Fibroblast of villous mesenchyme (primary cell): ENCODE results near the gene P4HA1. TPM values are rescaled to one million over a fixed set of nuclear protein-coding genes. Genes with fewer than 3 reads are reported as not detected.
"Not testable (repeated sequence)": the region's sequence is repeated elsewhere in the genome, so short reads cannot be mapped to it uniquely, and the experiment has no call there.

ENCODE experiments used
- DNase-seq: peaks from one replicate; pipeline ENCODE4 v3.0.0-alpha.2; 2010; ENCODE audit warnings: low read depth
- H3K4me3 ChIP-seq: 2 replicates; pipeline ENCODE4 v1.5.1; 2011; ENCODE audit warnings: low read depth, mild to moderate bottlenecking, low read length
- total RNA-seq: library from RNA; depleted of rRNA; stranded (reverse); fragments of >200 nt; gene quantifications from 2 replicates; pipeline ENCODE4 v1.2.3, GENCODE V29; 2012
- TF ChIP-seq, protein P1 (sequence below): IDR thresholded peaks from 2 replicates; pipeline ENCODE4 v1.5.1; 2012; ENCODE audit warnings: low read depth, mild to moderate bottlenecking, low read length; ENCODE audit not compliant: insufficient read depth

Gene P4HA1
- total RNA-seq, 1 donor: 323 TPM

DNA sequence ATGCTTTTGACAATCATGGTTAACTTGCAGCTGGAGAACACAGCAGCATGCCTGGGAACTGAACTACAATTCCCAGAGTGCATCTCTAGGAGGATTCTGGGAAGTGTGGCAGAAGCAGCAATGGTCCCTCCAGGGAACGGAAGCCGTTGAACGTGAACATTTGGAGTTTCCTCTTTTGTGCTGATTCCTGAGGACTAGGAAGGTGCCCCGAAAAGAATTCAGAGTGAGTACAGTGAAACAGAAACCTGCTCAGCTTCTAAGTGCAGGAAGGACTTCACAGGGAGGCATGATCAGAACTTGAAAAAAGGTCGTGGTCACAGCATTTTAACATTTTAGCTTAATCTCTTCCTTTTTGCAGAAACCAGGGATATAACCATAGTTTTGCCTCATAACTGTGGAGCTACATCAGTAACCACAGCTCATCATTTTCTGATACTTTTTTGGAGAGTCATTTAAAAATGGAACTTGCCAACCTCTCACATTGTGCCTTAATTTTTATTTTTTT, 13.7 kb upstream of the P4HA1 start, which contains the start of gene NUDT13:
TSS of gene NUDT13 (plus strand) at position 111 of the 505 bp plus-strand sequence. CDS start 3,911 bp downstream, outside the sequence.
- peak; percentile 81 for DNase-seq
- TF ChIP-seq, protein P1, sequence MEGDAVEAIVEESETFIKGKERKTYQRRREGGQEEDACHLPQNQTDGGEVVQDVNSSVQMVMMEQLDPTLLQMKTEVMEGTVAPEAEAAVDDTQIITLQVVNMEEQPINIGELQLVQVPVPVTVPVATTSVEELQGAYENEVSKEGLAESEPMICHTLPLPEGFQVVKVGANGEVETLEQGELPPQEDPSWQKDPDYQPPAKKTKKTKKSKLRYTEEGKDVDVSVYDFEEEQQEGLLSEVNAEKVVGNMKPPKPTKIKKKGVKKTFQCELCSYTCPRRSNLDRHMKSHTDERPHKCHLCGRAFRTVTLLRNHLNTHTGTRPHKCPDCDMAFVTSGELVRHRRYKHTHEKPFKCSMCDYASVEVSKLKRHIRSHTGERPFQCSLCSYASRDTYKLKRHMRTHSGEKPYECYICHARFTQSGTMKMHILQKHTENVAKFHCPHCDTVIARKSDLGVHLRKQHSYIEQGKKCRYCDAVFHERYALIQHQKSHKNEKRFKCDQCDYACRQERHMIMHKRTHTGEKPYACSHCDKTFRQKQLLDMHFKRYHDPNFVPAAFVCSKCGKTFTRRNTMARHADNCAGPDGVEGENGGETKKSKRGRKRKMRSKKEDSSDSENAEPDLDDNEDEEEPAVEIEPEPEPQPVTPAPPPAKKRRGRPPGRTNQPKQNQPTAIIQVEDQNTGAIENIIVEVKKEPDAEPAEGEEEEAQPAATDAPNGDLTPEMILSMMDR: no peak
- peak within 1 kb of the TSS; percentile 81 for H3K4me3 ChIP-seq

GRCh38 chr10:73109248-73109652, 12.6 kb upstream of the P4HA1 start:
- not testable (repeated sequence) for H3K4me3 ChIP-seq, DNase-seq

GRCh38 chr10:73106301-73106700, 9.6 kb upstream of the P4HA1 start:
- DNase-seq: no peak
- no peak overlapping the region for H3K4me3 ChIP-seq
- TF ChIP-seq, protein P1: no peak

DNA sequence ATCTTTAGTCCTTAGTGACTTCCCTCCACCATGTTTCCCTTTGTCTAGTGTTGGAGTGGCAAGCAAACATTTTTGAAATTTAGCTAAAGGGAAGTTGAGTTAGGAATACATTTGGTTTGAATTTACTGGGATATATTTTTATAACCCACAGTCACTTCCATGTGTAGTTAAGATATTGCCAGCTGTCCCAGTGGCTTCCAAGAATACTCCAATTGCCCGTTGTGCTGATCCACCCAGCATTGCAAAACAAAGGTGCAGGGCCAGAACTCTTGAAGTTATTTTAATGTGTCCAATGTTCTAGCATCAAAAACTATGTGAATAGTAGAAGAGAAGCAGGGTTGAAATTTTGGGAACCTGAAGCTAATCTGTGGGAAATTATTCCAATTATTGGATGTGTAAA, 2.5 kb upstream of the P4HA1 start:
- TF ChIP-seq, protein P1: no peak
- H3K4me3 ChIP-seq: no peak overlapping the region
- DNase-seq: no peak

- no peak for DNase-seq
Measured at GRCh38 chr10:73097305-73097670, 622 bp upstream of the P4HA1 start.

GRCh38 chr10:73096041-73096448, 621 bp downstream of the P4HA1 start:
- peak overlapping the region; percentile 99 for H3K4me3 ChIP-seq
- TF ChIP-seq, protein P1: no peak
- peak; percentile 78 for DNase-seq

More at GRCh38 chr10:73097305-73097670, 622 bp upstream of the P4HA1 start:
- TF ChIP-seq, protein P1: no peak
- peak overlapping the region; percentile 99 for H3K4me3 ChIP-seq

DNA sequence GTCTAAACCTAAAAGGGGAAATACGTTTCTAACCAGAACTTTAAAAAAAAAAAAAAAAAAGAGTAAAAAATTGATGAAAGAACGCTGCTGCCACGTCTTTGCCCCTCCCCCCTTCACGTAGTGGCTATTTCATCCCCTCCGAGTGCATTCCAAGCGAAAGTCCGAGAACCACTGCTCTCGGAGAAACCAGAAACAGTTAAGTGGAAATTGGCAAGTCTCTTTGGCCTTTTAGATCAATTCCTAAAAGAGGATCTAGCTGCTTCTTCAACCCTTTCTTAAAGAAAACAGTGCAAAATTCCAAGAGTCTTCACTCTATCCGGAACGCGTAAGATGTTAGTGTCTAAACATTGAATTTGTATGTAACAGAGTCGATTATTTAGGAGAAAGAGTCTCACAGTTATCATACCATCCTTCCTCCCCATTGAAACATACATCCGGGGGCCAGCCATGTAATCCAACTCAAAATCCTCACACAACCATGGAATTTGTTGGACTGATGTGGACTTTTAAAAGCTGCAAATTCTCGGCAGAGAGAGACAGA, 1.1 kb downstream of the P4HA1 start:
- peak overlapping the region; percentile 99 for H3K4me3 ChIP-seq
- peak; percentile 88 for DNase-seq
- TF ChIP-seq, protein P1: no peak
